Measurements from ENCODE around the gene MYOD1.

Gene MYOD1

DNA sequence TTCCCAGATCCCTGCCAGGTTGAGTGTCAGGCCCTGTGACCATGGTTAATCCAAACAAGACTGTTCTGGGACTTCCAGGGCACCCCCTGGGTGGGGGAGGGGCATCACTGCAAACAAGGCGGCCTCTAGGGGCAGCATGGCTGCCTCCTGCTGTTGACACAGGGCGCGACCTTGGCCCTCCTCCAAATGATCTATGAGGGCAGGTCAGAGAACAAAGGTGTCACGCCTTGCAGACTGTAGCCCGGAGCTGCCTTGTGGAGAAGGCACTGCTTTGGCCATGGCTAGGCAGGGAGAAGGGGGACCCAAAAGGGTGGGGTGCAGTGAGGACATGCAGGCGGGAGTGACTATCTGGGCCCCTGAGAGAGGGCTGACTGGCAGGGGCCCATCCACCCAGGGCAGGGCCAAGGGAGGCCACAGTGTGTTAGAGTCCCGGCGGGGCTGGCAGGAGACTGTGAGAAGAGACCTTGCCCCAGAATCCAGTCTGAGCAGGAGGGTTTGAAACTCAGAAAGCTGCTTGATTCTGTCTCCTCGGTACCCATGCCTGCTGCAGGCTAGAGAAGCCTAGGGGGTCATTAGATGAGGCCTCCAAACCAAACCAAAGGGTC is 50.8 kb downstream of the MYOD1 start:
- DNase-seq (ENCODE audit: low read depth in 1 of 2, low spot score in 1 of 2): peak in 1 of 2 experiments; percentile 2
- Histone ChIP-seq H3K27me3 (ENCODE audit: insufficient read depth, poor library complexity, severe bottlenecking) (no peaks in the 10 kb centered on the region), H3K4me3 (replicated peaks; ENCODE audit: insufficient read depth, low read length) (no peak overlapping the region), H3K27ac (replicated peaks) (no peak overlapping the region)
- no peak for TF ChIP-seq GABPA (IDR thresholded peaks at IDR 0.05; ENCODE audit: low read depth)
- TF ChIP-seq, protein P1, sequence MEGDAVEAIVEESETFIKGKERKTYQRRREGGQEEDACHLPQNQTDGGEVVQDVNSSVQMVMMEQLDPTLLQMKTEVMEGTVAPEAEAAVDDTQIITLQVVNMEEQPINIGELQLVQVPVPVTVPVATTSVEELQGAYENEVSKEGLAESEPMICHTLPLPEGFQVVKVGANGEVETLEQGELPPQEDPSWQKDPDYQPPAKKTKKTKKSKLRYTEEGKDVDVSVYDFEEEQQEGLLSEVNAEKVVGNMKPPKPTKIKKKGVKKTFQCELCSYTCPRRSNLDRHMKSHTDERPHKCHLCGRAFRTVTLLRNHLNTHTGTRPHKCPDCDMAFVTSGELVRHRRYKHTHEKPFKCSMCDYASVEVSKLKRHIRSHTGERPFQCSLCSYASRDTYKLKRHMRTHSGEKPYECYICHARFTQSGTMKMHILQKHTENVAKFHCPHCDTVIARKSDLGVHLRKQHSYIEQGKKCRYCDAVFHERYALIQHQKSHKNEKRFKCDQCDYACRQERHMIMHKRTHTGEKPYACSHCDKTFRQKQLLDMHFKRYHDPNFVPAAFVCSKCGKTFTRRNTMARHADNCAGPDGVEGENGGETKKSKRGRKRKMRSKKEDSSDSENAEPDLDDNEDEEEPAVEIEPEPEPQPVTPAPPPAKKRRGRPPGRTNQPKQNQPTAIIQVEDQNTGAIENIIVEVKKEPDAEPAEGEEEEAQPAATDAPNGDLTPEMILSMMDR (IDR thresholded peaks at IDR 0.05; ENCODE audit: insufficient read depth, low read length): peak; percentile 8

DNA sequence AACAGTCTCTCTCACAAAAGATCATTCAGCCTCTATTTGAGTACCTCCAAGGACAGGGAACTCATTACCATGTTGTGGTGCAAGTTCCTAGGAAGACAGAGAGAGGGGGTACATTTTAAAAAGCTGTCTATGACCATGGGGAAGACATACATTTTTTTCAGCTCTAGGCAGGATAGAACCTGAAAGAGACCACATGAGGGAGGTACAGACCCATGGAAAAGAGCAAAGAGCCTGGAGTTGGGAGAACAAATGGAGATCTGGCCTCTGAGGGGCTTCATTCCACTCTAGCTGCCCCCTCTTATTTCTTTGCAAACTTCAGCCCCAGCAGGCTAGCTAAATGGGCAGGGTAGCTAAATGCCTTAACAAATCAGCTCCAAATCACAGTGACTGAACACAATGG is 51.5 kb downstream of the MYOD1 start:
- Histone ChIP-seq H3K27me3 (ENCODE audit: insufficient read depth, poor library complexity, severe bottlenecking) (no peaks in the 10 kb centered on the region), H3K27ac (replicated peaks) (no peak overlapping the region), H3K4me3 (replicated peaks; ENCODE audit: insufficient read depth, low read length) (no peak overlapping the region)
- no peak for TF ChIP-seq GABPA (IDR thresholded peaks at IDR 0.05; ENCODE audit: low read depth)
- no peak for TF ChIP-seq SPI1 (IDR thresholded peaks at IDR 0.05; ENCODE audit: borderline replicate concordance, low read depth)
- no peak for TF ChIP-seq POLR2AphosphoS5 (IDR thresholded peaks at IDR 0.05; ENCODE audit: low read depth)
- TF ChIP-seq, protein P1 (IDR thresholded peaks at IDR 0.05; ENCODE audit: insufficient read depth, low read length): no peak
- TF ChIP-seq, protein P2, sequence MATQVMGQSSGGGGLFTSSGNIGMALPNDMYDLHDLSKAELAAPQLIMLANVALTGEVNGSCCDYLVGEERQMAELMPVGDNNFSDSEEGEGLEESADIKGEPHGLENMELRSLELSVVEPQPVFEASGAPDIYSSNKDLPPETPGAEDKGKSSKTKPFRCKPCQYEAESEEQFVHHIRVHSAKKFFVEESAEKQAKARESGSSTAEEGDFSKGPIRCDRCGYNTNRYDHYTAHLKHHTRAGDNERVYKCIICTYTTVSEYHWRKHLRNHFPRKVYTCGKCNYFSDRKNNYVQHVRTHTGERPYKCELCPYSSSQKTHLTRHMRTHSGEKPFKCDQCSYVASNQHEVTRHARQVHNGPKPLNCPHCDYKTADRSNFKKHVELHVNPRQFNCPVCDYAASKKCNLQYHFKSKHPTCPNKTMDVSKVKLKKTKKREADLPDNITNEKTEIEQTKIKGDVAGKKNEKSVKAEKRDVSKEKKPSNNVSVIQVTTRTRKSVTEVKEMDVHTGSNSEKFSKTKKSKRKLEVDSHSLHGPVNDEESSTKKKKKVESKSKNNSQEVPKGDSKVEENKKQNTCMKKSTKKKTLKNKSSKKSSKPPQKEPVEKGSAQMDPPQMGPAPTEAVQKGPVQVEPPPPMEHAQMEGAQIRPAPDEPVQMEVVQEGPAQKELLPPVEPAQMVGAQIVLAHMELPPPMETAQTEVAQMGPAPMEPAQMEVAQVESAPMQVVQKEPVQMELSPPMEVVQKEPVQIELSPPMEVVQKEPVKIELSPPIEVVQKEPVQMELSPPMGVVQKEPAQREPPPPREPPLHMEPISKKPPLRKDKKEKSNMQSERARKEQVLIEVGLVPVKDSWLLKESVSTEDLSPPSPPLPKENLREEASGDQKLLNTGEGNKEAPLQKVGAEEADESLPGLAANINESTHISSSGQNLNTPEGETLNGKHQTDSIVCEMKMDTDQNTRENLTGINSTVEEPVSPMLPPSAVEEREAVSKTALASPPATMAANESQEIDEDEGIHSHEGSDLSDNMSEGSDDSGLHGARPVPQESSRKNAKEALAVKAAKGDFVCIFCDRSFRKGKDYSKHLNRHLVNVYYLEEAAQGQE (IDR thresholded peaks at IDR 0.05; ENCODE audit: insufficient replicate concordance, low read depth): no peak
- DNase-seq (ENCODE audit: low read depth in 1 of 2, low spot score in 1 of 2): no peak

DNA sequence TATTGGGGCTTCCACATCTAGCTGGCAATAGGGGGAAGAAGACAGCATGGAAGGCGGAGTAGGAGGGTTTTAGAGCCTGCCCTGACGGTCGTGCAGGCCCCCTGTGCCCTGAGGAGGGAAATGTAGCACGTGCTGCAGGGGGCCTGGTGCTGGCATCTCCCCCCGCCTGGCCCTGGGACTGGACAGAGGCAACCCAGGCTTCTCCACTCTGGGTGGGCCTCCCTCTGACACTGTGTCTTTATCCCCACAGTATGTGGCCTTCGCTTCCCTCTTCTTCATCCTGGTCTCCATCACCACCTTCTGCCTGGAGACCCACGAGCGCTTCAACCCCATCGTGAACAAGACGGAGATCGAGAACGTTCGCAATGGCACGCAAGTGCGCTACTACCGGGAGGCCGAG is 52.0 kb downstream of the MYOD1 start:
- Histone ChIP-seq H3K27ac (replicated peaks) (no peak overlapping the region), H3K27me3 (ENCODE audit: insufficient read depth, poor library complexity, severe bottlenecking) (no peaks in the 10 kb centered on the region), H3K4me3 (replicated peaks; ENCODE audit: insufficient read depth, low read length) (no peak overlapping the region)
- TF ChIP-seq SPI1 (IDR thresholded peaks at IDR 0.05; ENCODE audit: borderline replicate concordance, low read depth): no peak
- TF ChIP-seq, protein P1 (IDR thresholded peaks at IDR 0.05; ENCODE audit: insufficient read depth, low read length): no peak
- TF ChIP-seq, protein P2 (IDR thresholded peaks at IDR 0.05; ENCODE audit: insufficient replicate concordance, low read depth): no peak
- TF ChIP-seq GABPA (IDR thresholded peaks at IDR 0.05; ENCODE audit: low read depth): no peak
- no peak for TF ChIP-seq POLR2AphosphoS5 (IDR thresholded peaks at IDR 0.05; ENCODE audit: low read depth)
- DNase-seq (ENCODE audit: low read depth in 1 of 2, low spot score in 1 of 2): no peak
